Activated CD8-positive, alpha-beta memory T cell treated with anti-CD3 and anti-CD28 coated beads for 24 hours (primary cell): ENCODE results near the gene CRHR1.

Experiments
- DNase-seq: peaks from one replicate; pipeline ENCODE4 v3.0.0-alpha.2; 2020

The CRHR1 gene

DNA sequence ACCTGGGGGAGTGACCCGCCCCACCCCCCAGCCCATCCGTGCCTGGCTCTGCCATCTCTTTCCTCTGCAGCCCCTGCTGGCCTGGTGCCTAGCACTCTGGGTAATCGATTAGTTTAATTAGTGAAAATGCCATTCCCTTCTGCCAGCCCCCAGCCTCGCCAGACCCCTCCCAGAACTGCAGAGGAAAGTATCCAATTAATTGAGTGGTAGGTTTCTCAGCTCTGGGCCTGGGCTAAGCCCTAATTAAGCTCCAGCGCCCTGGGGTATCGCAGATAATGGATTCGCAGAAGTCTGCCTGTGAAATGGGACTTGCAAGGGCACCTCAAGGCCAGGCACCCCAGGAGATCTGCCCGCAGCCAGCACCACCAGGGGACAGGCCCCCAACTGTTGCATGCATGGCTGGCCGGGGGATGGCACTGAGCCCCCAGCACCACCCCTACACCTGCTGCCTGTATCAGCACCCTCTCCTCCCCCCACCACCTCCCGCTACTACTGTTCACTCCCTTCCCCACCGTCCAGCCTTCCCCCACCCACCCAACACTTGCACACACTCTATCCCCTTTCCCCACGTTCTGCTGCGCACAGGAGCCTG lies 40.9 kb downstream of the CRHR1 start:
- DNase-seq, result no peak

DNA sequence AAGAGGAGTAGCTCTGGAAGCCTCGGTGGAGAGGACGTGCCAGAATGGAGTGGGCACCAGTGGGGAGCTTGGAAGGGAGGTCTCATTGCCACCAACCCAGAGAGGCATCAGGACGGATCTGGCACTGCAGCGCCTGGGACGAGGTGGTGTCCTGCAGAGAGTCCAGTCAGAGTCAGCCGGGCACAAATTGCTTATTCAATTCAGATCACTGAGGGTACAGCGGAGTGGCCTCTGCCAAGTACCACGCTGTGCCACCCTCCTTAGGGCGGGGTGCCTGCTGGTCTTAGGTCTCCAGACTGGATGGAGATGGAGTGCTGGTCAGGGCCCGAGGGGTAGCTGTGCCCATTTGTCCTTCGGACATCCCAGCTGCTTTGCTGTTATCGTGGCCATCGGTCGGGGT lies 41.7 kb downstream of the CRHR1 start:
- no peak for DNase-seq

DNA sequence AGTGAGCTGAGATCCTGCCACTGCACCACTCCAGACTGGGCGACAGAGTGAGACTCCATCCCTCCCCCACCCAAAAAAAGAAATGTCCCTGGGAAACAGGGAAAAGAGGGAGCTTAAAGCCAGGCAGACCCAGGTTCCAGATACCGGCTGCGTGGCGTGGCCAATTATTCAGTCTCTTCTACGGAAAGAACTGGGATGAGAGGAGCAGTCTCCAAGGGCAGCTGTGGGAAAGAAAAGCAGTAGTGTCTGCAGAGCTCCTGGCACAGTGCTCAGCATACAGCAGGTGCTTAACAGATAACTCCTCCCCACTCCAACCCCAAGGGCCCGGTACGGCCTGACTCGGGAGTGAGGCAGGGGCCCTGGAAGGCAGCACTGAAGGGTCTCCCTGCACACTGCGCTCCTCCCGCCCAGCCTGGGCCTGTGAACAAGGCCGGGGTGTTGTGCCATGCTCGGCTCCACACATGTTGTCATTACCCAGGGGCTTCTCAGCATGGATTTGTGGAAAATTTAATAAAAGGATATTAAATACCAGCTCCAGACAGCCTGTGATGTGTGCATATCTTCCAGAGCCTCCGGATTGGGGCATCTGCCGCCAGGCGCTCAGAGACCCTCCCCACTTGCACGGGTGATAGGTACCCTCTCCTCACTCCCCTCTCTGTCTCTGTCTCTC lies 42.9 kb downstream of the CRHR1 start:
- DNase-seq, result no peak

DNA sequence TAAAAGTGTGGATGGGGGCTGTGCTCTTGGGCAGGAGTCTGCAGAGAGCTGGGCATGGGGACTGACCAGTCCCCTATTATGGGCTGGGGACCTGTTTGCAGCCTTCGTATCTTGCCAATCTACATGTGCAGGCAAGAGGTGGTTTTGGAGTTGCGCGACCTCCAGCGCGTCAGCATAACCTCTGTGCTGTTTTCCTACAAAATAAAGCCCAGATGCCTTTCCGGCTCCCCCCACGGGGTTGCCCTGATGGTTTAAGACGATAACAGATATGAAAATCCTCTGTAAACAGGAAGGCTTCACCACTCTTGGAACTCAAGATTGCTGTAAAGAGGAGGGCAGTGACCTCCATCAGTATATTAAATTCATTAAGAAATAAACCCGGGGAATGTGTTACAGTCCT lies 44.1 kb downstream of the CRHR1 start:
- no peak for DNase-seq

DNA sequence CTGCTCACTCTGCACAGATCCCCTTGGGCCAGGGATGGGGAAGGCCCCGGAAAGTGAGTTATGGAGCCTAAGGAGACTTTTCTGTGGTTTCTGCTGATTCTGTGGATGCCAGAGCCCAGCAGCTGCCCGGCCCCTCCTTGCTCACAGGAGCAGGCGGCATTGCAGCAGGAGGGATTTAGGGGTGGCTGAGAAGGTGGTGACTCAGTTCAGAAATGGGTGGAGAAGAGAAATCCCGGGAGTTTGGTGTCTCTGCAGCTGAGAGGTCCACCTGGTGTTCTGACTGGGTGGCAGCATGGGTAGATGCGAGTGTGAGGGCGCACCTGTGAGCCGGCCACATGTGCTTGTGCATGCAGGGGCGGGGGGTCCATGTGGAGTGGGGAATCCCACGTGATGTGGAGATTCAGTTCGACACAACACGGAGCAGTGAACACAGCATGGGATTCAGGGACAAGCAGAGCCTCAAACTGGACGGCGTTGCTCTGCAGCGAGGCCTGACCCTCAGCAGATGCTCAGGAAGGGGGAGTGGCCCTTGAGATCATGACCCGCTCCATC lies 44.5 kb downstream of the CRHR1 start:
- no peak for DNase-seq

DNA sequence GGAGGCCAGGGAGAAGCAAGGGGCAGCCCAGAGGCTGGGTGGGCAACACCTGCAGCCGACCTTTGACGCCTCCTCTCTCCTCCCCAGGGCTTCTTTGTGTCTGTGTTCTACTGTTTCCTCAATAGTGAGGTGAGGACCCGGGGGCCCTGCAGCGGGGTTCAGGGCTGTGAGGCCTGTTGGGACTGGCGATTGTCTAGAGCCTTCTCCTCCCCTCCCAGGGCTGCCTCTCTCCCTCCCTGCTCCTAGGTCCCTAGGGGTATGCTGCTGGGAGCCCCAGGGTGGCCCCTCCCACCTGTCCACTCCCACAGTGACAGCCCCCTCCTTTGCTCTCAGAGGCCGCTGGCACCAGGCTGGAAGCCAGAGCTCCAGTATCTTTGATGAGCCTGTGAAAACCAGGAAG lies 49.8 kb downstream of the CRHR1 start:
- no peak for DNase-seq

DNA sequence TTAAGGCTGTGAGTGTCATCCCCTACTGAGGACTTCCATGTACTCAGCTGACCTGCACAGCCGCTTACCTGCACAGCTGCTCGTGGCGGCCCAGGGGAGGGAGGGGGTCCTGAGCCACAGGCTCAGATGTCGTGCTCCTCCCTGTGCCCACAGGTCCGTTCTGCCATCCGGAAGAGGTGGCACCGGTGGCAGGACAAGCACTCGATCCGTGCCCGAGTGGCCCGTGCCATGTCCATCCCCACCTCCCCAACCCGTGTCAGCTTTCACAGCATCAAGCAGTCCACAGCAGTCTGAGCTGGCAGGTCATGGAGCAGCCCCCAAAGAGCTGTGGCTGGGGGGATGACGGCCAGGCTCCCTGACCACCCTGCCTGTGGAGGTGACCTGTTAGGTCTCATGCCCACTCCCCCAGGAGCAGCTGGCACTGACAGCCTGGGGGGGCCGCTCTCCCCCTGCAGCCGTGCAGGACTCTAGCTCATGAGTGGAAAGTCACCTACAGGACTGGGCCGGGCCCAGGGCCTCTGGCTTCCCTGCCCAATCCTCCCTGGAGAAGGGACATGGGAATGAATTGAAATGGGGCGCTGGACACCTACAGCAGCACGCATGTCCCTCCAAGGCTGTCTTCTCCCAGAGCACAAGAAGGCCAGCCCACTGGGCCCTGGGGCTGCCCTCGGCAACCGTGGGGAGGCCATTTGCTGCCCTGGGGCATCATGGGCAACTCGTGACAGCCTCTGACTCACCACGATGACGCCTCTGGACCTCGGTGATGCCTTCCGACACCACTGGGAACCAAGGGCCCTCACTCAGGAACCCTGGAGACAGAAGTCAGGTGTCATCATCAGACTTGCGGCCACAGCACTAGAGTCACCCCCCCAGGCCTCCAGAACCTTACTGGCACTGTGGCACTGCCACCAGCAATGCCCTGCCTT lies 50.6 kb downstream of the CRHR1 start:
- no peak for DNase-seq

DNA sequence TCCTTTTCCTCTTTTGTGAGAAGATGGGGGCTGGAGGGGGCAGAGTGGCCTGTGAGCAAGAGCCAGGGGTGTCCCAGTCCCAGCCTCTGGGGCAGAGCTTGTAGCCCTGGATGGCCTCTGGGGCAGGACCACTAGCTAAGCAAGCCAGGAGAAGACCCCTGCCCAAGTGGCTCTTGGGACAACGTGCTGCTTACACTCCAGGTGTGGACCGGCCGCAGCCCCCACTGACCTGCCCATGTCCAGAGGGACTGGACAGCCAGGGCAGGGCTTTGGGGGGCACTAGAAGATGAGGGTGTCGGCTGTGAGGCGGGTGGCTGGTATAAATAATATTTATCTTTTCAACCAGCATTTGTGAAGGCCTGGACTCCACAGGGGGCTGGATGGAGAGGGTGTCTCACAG lies 51.4 kb downstream of the CRHR1 start:
- DNase-seq, result no peak

DNA sequence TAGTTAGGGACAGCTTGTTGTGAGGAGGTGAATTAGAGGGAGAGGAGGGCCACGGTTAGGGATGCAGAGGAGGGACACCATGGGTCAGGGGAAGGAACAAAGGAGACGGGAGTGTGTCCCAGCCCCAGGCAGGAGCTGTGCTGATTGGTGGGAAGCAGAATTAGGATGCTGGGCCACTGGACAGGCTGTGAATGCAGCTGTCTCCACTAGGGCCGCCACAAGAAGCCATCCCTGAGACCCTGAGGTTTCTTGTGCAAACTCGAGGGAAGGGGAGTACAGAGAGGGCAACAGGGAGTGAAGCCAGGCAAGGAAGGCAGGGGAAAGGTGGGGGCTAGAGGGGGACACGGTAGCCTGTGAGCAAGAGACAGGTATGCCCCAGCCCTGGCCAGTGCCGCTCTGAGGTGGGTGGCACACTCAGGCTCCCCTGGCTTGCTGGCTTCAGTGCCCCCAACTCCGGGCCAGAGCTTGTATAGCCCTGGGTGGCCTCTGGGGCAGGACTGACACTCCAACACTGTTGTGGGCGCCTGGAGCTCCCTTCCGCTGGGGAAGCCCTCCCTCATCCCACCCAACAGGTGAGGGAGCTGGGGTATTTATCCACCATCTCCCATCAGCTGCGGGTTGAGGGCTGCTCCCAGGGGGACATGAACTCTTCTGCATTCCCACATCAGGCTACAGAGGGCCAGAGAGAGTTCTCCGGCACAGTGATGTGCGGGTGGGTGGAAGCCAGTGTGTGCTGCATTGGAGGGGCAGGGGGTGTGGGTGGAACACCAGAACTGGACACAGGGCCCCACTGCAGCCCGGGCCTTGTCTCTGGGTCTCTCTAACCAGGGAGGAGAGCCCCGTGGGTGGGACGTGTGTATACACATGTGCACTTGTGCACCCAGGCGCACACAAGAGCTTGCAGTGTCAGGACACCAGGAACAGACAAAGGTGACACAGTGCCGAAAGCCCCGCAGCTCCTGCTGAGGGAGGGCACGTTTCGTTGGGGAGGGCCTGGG lies 52.2 kb downstream of the CRHR1 start:
- no peak for DNase-seq

DNA sequence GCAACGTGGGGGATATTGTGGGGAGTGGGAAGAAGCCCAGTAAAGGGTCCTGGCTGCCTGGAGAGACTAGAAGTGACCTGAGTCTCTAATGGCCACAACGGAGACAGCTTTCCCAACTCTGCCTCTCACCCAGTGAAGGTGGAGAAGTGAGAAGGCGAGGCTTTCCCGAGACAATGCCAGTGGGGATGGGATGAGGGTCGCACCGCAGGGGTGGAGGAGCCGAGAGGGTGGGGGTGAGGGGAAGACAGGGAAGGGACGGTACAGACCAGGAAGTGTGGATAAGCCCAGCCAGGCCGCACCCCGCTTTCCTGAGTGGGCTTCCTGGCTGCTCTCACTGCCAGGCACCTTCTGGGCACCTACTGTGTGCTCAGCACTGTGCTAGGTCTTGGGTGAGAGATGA lies 53.1 kb downstream of the CRHR1 start:
- no peak for DNase-seq

DNA sequence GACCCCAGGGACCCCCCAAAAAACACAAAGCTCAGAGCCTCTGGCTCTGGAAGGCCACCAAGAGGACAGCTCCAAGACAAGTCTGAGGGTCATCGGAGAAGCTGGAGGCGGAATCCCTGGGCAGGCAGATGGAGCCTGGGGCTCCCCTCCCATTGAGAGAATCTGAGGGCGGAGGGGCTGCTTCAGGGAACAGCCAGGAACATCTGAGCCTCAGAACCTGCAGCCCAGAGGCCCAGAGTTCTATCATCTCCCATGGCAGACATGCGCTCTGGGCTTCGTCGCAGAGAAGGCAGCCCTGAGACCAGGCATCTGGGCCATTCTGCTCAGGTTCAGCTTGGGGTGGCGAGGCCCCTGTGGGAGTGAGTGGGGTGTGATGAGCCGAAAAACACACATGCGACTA lies 53.5 kb downstream of the CRHR1 start:
- no peak for DNase-seq

DNA sequence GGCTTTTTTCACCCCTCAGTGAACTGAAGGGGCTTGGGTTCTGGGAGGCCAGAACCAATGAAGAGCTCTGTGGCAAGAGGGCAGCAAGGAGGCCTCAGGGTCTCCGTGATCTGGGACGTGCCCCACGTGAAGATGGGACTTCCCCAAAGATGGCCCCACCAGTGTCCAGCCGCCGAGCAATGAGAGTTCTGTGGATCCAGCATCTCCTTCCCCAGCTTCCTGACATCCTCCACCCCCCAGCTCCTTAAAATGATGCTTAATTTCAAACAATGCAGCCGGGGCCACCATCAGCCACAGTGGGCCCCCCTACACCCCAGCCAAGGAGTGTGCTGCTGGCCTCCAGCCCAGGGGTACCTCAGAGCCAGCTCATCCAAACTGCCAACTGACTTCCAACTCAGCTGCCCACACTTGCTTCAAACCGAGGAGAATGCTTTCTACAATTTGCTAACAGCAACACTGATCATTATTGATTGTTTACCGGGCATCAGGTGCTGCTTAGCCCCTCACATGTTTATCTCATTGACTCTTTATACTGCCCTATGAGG lies 54.7 kb downstream of the CRHR1 start:
- DNase-seq, result no peak

DNA sequence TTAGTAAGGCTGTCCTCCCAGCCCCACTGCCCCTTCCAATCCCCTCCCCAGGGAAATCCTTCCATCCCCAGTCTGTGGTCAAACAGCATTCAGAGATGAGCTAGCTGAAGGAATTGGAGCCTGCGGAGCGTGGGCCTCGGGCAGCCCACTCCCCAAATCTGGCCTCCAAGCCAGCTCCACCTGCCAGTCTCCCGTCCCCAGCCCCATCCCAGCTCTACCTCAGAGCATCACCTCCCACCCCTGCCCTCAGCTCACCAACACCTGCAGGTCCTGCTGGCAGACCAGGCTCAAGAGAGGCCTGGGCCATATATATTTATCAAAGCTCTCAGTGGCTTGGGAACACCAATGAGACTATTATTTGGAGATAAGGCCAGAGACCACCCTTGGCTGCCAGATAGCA lies 55.3 kb downstream of the CRHR1 start:
- DNase-seq, result no peak

DNA sequence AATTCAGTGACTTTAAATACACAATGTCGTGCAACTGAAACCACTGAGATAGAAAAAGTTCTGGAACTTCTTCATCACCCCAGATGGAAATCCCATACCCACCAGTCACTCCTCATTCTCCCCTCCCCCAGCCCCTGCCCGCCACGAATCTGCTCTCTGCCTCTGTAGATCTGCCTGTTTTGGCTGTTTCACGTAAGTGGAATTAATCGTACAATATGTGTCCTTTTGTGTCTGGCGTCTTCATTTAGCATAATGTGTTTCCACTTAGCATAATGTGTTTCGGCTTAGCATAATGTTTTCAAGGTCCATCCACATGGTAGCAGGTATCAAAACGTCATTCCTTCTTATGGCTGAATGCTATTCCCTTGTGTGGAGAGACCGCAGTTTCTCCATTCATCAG lies 57.1 kb downstream of the CRHR1 start:
- DNase-seq, result no peak

DNA sequence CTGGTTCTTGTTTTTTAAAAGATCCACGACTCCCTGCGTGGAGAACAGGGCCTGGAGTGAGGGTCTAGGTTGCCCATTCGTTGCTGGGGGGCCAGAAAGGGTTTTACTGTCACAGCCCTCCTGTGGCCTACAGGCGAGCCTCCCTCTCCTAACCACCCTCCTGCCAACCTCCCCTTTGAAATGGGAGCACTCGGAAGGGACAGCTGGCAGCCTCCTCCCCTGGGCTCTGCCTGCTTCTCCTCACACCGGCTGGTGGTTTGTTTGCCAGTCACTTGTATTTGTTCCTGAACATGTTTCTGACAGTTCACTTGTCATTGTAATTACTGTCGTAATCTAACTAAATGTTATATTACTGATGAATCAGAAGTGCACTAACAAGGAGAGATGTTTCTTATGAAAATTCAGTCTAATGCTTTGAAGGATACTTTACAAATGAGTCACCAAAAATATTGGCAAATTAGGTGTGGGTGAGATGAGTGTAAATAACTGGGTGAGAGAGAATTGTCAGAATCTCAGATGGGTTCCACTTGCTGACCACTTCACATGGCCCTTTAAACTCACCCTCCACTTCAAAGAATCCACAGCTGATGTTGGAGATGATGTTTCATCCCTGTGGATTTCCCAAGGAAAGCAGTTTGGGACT lies 57.9 kb downstream of the CRHR1 start:
- no peak for DNase-seq

DNA sequence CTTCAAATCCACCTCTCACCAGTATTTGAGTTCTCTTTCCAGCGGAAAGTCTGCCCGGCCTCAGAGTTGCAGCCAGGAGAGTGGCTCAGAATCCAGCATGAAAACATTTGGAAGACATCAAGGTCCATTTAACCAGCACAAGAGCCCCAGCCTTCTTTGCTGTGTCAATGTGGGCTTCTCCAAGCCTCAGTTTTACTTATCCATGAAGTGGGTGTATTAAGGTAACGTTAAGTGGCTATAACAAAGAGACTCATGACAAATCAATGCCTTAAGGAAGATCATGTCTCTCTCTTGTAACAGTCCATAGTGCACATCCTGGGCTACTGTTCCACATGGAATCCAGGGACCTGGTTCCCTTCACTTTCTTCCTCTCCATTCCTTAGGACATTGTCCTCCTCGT lies 59.6 kb downstream of the CRHR1 start:
- DNase-seq, result no peak

DNA sequence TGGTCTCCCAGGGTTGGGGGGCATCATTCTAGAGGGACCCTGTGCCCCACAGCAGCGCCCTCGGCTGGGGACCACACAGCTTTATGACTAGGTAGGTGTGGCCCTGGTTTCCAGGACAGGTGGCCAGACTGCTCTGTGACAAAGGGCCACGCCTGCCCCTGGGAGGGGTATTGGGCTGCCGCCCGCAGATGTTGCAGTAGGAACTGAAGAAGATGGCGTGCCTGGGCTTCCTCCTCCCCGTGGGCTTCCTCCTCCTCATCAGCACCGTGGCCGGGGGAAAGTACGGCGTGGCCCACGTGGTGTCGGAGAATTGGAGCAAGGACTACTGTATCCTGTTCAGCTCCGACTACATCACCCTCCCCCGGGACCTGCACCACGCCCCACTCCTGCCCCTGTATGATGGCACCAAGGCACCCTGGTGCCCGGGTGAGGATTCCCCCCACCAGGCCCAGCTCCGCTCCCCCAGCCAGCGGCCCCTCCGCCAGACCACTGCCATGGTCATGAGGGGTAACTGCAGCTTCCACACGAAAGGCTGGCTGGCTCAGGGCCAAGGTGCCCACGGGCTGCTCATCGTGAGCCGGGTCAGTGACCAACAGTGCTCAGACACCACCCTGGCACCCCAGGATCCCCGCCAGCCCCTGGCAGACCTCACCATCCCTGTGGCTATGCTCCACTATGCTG lies 60.7 kb downstream of the CRHR1 start, which contains the start of gene SPPL2C:
Gene SPPL2C, plus strand, starts transcription at position 187 of the 681 bp plus-strand sequence. Its CDS starts 26 bp downstream, at position 213.
- DNase-seq, result no peak

DNA sequence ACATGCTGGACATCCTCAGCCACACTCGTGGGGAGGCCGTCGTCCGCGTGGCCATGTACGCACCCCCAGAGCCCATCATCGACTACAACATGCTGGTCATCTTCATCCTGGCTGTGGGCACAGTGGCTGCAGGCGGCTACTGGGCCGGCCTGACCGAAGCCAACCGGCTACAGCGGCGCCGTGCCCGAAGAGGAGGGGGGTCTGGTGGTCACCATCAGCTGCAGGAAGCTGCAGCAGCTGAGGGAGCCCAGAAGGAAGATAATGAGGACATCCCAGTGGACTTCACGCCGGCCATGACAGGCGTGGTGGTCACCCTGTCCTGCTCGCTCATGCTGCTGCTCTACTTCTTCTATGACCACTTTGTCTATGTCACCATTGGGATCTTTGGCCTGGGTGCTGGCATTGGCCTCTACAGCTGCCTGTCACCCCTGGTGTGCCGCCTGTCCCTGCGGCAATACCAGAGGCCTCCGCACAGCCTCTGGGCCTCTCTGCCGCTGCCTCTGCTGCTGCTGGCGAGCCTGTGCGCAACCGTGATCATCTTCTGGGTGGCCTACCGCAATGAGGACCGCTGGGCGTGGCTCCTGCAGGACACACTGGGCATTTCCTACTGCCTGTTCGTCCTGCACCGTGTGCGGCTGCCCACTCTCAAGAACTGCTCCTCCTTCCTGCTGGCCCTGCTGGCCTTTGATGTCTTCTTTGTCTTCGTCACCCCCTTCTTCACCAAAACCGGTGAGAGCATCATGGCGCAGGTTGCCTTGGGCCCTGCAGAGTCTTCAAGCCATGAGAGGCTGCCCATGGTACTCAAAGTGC lies 61.5 kb downstream of the CRHR1 start:
- no peak for DNase-seq

DNA sequence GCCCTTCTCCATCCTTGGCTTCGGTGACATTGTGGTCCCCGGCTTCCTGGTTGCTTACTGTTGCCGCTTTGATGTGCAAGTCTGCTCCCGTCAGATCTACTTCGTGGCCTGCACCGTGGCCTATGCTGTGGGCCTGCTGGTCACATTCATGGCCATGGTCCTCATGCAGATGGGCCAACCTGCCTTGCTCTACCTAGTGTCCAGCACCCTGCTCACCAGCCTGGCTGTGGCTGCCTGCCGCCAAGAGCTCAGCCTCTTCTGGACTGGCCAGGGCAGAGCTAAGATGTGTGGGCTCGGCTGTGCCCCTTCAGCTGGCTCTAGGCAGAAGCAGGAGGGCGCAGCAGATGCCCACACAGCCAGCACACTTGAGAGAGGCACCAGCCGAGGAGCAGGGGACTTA lies 62.1 kb downstream of the CRHR1 start:
- no peak for DNase-seq

DNA sequence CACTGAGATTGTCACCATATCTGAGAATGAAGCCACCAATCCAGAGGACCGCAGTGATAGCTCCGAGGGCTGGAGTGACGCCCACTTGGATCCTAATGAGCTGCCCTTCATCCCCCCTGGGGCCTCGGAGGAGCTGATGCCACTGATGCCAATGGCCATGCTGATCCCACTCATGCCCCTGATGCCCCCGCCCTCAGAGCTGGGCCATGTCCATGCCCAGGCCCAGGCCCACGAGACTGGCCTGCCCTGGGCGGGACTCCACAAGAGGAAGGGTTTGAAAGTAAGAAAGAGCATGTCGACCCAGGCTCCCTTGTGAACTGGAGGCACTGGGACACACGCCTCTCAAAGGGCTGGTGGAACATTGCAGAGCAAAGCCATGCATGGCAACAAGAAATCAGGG lies 62.5 kb downstream of the CRHR1 start:
- no peak for DNase-seq
